Measurements from ENCODE around the gene IKBKE. TPM values are rescaled to one million over a fixed set of nuclear protein-coding genes. Genes with fewer than 3 reads are reported as not detected.
"Not testable (repeated sequence)": the region's sequence is repeated elsewhere in the genome, so short reads cannot be mapped to it uniquely, and the experiment has no call there.

IKBKE gene
- total RNA-seq, 2 experiments from 2014 or later = 72.6 to 85.1 TPM

- peaks cover 62% of the 10 kb centered on the region for H3K36me3 Mint-ChIP-seq (ENCODE audit: low read depth)
- H3K27me3 Mint-ChIP-seq = no peaks in the 10 kb centered on the region
- no peaks in the 10 kb centered on the region for H3K9me3 Mint-ChIP-seq
- ChIA-PET CTCF (interaction anchor here (0.6 to 2.6 kb wide), 23 partner anchors 9 to 225 kb away, joined by 3 to 29 read pairs (median 4); partner anchors contain the start of gene IKBKE), POLR2A (interaction anchor here (0.6 kb wide), 1 partner anchor 127 kb away, joined by 4 read pairs; no protein-coding TSS in a partner anchor)
- H3K4me3 Mint-ChIP-seq = no peak overlapping the region
- peaks cover 27% of the 10 kb centered on the region for H3K4me1 Mint-ChIP-seq
- peak; percentile 72 for DNase-seq
- peak overlapping the region; percentile 63 for H3K27ac Mint-ChIP-seq
These were observed 9.2 kb downstream of the IKBKE start for GRCh38 chr1:206479183-206480125.

GRCh38 chr1:206480211-206480610 lies 9.9 kb downstream of the IKBKE start:
- ChIA-PET POLR2A (no interaction called here), CTCF (interaction anchor here (0.9 to 2.6 kb wide), 10 partner anchors 10 to 184 kb away, joined by 3 to 29 read pairs (median 6); partner anchors contain the start of gene IKBKE)
- H3K4me3 Mint-ChIP-seq = no peak overlapping the region
- no peaks in the 10 kb centered on the region for H3K27me3 Mint-ChIP-seq
- no peak overlapping the region for H3K27ac Mint-ChIP-seq
- DNase-seq = no peak
- H3K36me3 Mint-ChIP-seq (ENCODE audit: low read depth) = peaks cover 61% of the 10 kb centered on the region
- H3K4me1 Mint-ChIP-seq = peaks cover 20% of the 10 kb centered on the region
- no peaks in the 10 kb centered on the region for H3K9me3 Mint-ChIP-seq

- Mint-ChIP-seq H3K36me3 (ENCODE audit: low read depth) (peaks cover 53% of the 10 kb centered on the region), H3K4me3 (no peak overlapping the region), H3K27ac (peak overlapping the region; percentile 25), H3K4me1 (peaks cover 10% of the 10 kb centered on the region), H3K9me3 (no peaks in the 10 kb centered on the region), H3K27me3 (no peaks in the 10 kb centered on the region)
- ChIA-PET POLR2A (interaction anchor here (0.6 kb wide), 1 partner anchor 79 kb away, joined by 4 read pairs; no protein-coding TSS in a partner anchor), CTCF (interaction anchor here (0.7 to 0.8 kb wide), 2 partner anchors 11 to 16 kb away, joined by 3 read pairs; no protein-coding TSS in a partner anchor)
- DNase-seq = no peak
These were observed 12.3 kb downstream of the IKBKE start for GRCh38 chr1:206482611-206483010.

- H3K4me3 Mint-ChIP-seq, H3K27ac Mint-ChIP-seq, DNase-seq, H3K4me1 Mint-ChIP-seq, H3K27me3 Mint-ChIP-seq, H3K9me3 Mint-ChIP-seq, POLR2A ChIA-PET: not testable (repeated sequence)
- CTCF ChIA-PET = interaction anchor here (1.3 kb wide), 1 partner anchor 180 kb away, joined by 3 read pairs; no protein-coding TSS in a partner anchor
- H3K36me3 Mint-ChIP-seq (ENCODE audit: low read depth) = peaks cover 53% of the 10 kb centered on the region
These were observed 13.6 kb downstream of the IKBKE start for GRCh38 chr1:206483864-206484263.

GRCh38 chr1:206484901-206485300 lies 14.6 kb downstream of the IKBKE start:
- H3K9me3 Mint-ChIP-seq = no peaks in the 10 kb centered on the region
- no peak overlapping the region for H3K27ac Mint-ChIP-seq
- no peak for DNase-seq
- ChIA-PET CTCF (interaction anchor here (1.3 kb wide), 1 partner anchor 179 kb away, joined by 3 read pairs; no protein-coding TSS in a partner anchor), POLR2A (no interaction called here)
- H3K36me3 Mint-ChIP-seq (ENCODE audit: low read depth) = peaks cover 48% of the 10 kb centered on the region
- H3K4me1 Mint-ChIP-seq = peaks cover 3% of the 10 kb centered on the region
- H3K4me3 Mint-ChIP-seq = no peak overlapping the region
- H3K27me3 Mint-ChIP-seq = no peaks in the 10 kb centered on the region

GRCh38 chr1:206486995-206487788 lies 16.9 kb downstream of the IKBKE start:
- ChIA-PET CTCF (interaction anchor here (1.6 to 1.7 kb wide), 2 partner anchors 9 to 10 kb away, joined by 4 read pairs; no protein-coding TSS in a partner anchor), POLR2A (no interaction called here)
- Mint-ChIP-seq H3K27ac (no peak overlapping the region), H3K27me3 (no peaks in the 10 kb centered on the region), H3K9me3 (no peaks in the 10 kb centered on the region), H3K4me1 (peaks cover 11% of the 10 kb centered on the region), H3K4me3 (no peak overlapping the region), H3K36me3 (ENCODE audit: low read depth) (peaks cover 56% of the 10 kb centered on the region)
- no peak for DNase-seq

- Mint-ChIP-seq H3K36me3 (ENCODE audit: low read depth) (peaks cover 58% of the 10 kb centered on the region), H3K4me3 (no peak overlapping the region), H3K9me3 (no peaks in the 10 kb centered on the region), H3K4me1 (peaks cover 11% of the 10 kb centered on the region), H3K27me3 (no peaks in the 10 kb centered on the region), H3K27ac (no peak overlapping the region)
- ChIA-PET POLR2A (no interaction called here), CTCF (interaction anchor here (1.6 to 1.7 kb wide), 2 partner anchors 8 to 9 kb away, joined by 4 read pairs; no protein-coding TSS in a partner anchor)
- DNase-seq = no peak
These were observed 17.7 kb downstream of the IKBKE start for GRCh38 chr1:206487970-206488369.

- DNase-seq = no peak
- H3K27ac Mint-ChIP-seq = no peak overlapping the region
- POLR2A ChIA-PET = no interaction called here
These were observed 18.2 kb downstream of the IKBKE start for GRCh38 chr1:206488466-206488865.

GRCh38 chr1:206489980-206490770 lies 19.9 kb downstream of the IKBKE start:
- H3K27me3 Mint-ChIP-seq = no peaks in the 10 kb centered on the region
- DNase-seq = peak; percentile 74
- H3K27ac Mint-ChIP-seq = no peak overlapping the region
- H3K36me3 Mint-ChIP-seq (ENCODE audit: low read depth) = peaks cover 57% of the 10 kb centered on the region
- CTCF ChIA-PET = interaction anchor here (0.6 to 2.6 kb wide), 27 partner anchors 9 to 182 kb away, joined by 3 to 19 read pairs (median 4); partner anchors contain the start of gene EIF2D
- H3K9me3 Mint-ChIP-seq = no peaks in the 10 kb centered on the region
- peaks cover 17% of the 10 kb centered on the region for H3K4me1 Mint-ChIP-seq
- POLR2A ChIA-PET = no interaction called here
- H3K4me3 Mint-ChIP-seq = no peak overlapping the region

More at GRCh38 chr1:206488466-206488865, 18.2 kb downstream of the IKBKE start:
- peaks cover 57% of the 10 kb centered on the region for H3K36me3 Mint-ChIP-seq (ENCODE audit: low read depth)
- H3K4me1 Mint-ChIP-seq = peaks cover 11% of the 10 kb centered on the region
- no peaks in the 10 kb centered on the region for H3K27me3 Mint-ChIP-seq
- no peaks in the 10 kb centered on the region for H3K9me3 Mint-ChIP-seq
- H3K4me3 Mint-ChIP-seq = no peak overlapping the region
- CTCF ChIA-PET = no interaction called here

- Mint-ChIP-seq H3K27me3 (no peaks in the 10 kb centered on the region), H3K9me3 (no peaks in the 10 kb centered on the region), H3K4me1 (peaks cover 18% of the 10 kb centered on the region), H3K27ac (no peak overlapping the region), H3K4me3 (no peak overlapping the region), H3K36me3 (ENCODE audit: low read depth) (peaks cover 57% of the 10 kb centered on the region)
- DNase-seq = no peak
- ChIA-PET POLR2A (no interaction called here), CTCF (interaction anchor here (0.6 to 2.6 kb wide), 27 partner anchors 8 to 182 kb away, joined by 3 to 19 read pairs (median 4); partner anchors contain the start of gene EIF2D)
These were observed 20.6 kb downstream of the IKBKE start for GRCh38 chr1:206490771-206491405.

- H3K36me3 Mint-ChIP-seq (ENCODE audit: low read depth) = peaks cover 63% of the 10 kb centered on the region
- no peak for DNase-seq
- H3K4me1 Mint-ChIP-seq = peaks cover 18% of the 10 kb centered on the region
- no peaks in the 10 kb centered on the region for H3K9me3 Mint-ChIP-seq
- ChIA-PET CTCF (interaction anchor here (0.6 to 2.6 kb wide), 6 partner anchors 29 to 143 kb away, joined by 3 to 19 read pairs (median 4); partner anchors contain the start of gene EIF2D), POLR2A (no interaction called here)
- H3K4me3 Mint-ChIP-seq = no peak overlapping the region
- no peaks in the 10 kb centered on the region for H3K27me3 Mint-ChIP-seq
- no peak overlapping the region for H3K27ac Mint-ChIP-seq
These were observed 21.3 kb downstream of the IKBKE start for GRCh38 chr1:206491616-206492015.
